SK-N-DZ (cell line): ENCODE results near the gene NMT2.

Experiments
- DNase-seq: peaks from one replicate; pipeline ENCODE4 v3.0.0-alpha.2; 2015; ENCODE audit warnings: low spot score

The NMT2 gene

GRCh38 chr10:15141136-15142054, 27.1 kb downstream of the NMT2 start:
- DNase-seq, result no peak

DNA sequence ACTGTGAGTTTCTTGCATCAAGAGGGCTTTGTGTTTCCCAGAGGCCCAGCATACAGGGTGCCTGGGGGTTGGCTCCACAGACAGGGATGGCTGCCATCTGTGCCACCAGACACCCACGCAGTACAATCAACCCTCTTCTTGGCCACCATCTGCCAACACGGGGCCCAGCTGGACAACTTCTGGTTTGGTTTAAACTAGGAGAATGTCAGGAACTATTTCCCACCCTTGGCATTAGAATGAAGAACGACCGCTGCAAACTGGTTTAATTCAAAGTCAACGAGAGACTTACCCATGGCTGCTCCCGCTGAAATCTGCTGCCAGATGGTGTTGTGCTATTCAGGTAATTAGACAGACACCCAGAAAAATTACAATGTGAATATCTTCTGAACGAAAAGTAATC, 27.8 kb downstream of the NMT2 start:
- no peak for DNase-seq

- no peak for DNase-seq
These were observed 30.9 kb downstream of the NMT2 start for GRCh38 chr10:15137636-15138035.

DNA sequence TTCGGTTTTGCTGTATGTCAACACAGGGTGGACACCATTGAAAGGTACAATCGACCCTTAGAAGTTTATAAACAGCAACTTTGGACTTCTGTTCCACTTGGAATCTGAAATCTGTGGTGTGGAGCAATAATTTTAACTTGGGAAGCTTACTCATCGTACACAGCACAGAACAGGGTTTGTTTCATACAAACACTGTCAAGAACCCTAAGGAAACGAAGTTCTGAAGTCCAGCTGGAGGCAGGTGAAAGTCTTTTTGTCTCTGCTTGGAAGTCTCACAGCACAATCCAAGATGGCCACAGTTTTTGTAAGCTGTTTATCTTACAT, 31.5 kb downstream of the NMT2 start:
- DNase-seq, result no peak

GRCh38 chr10:15136129-15137035, 32.1 kb downstream of the NMT2 start:
- DNase-seq, result no peak

- no peak for DNase-seq
These were observed 37.2 kb downstream of the NMT2 start for GRCh38 chr10:15131330-15131729.

GRCh38 chr10:15124908-15125307, 43.6 kb downstream of the NMT2 start:
- no peak for DNase-seq

DNA sequence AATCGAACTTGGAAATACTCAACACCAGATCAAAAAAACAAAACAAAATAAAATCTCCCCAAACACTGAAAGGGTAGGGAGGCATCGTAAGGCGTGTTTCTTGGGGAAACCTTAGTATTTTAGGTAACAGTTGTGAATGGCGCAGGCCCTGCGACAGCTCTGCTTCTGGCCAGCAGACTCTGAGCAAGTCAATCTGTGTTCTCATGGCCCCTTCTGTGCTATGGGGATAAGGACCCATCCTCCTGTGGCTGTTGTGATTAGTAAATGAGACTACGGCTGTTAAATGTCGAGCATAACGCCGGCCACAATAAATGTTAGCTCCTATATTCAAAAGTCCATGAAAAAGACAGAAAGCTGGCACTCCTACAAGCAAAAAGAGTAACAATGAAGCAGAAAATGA, 44.3 kb downstream of the NMT2 start:
- DNase-seq, result no peak

GRCh38 chr10:15123749-15124184, 44.7 kb downstream of the NMT2 start:
- peak; percentile 10 for DNase-seq

DNA sequence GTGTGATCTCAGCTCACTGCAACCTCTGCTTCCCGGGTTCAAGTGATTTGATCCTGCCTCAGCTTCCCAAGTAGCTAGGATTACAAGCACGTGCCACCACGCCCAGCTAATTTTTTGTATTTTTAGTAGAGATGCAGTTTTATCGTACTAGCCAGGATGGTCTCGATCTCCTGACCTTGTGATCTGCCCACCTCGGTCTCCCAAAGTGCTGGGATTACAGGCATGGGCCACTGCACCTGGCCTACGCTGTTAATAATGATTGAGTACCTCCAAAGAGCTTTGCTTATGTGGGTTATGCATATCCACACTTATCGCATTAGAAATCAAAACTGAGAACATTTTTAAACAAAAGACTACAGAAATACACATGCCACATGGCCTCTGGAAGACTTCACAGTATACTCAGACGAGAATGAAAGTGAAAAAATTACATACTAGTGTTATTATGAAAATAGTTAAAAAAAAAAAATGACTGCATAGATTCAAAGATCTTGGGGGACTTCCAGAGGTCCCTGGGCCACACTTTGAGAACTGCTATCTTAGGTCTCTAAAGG, 45.9 kb downstream of the NMT2 start:
- DNase-seq, result no peak

DNA sequence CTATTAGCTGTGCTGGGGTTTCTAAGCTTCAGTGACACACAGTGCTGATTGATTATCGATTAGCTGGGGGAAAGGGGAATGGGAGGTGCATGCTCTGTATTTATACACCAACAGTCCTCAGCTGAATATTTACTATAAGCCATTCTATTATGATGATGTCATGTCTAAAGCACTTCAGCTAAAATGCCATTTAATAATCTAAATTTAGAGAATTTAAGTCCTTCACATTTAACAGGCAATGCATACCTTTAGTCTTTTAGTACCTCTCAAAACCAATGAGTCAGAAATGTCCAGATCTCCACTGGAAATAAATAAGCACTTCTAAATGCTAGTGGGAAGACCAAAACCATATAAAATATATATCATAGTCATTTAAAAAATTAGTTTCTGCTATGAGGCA, 46.8 kb downstream of the NMT2 start:
- DNase-seq, result no peak

DNA sequence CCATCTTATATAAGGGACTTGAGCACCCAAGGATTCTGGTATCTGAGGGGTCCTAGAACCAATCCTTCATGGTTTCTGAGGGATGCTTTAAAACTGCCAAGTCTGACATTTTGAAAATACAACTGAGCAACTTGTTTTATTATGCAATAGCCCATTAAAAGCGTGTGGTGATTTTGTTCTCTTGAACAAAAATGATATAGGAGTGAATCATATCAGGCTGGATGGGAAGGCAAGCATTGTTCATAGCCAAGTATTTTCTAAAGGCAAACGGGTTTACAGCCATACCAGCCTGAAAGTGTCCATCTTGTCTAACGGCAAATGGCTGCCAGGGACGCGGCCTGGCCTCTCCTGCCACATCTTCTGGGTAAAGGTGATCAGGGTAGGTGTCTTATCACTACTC, 48.0 kb downstream of the NMT2 start:
- DNase-seq, result no peak

- no peak for DNase-seq
These were observed 49.9 kb downstream of the NMT2 start for GRCh38 chr10:15118615-15119014.

GRCh38 chr10:15116225-15116624, 52.3 kb downstream of the NMT2 start:
- no peak for DNase-seq

DNA sequence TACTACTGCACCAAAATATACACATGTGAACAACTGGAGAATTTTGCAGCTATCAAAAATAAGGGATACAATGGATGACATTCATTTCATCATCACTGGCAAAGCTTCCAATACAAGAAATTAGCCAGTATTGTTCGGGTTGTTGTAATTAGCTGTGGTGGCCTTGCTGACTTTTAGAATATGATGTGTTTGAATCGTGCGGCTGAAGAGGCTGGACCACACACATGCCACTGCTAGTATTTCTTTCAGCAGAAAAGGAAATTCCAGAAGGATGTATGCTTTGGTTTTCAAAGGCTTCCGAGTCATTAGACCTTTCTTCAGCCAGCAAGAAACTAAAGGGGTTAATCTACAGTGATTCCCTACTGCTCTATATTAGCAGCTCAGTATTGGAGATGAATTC, 54.7 kb downstream of the NMT2 start:
- DNase-seq, result no peak

DNA sequence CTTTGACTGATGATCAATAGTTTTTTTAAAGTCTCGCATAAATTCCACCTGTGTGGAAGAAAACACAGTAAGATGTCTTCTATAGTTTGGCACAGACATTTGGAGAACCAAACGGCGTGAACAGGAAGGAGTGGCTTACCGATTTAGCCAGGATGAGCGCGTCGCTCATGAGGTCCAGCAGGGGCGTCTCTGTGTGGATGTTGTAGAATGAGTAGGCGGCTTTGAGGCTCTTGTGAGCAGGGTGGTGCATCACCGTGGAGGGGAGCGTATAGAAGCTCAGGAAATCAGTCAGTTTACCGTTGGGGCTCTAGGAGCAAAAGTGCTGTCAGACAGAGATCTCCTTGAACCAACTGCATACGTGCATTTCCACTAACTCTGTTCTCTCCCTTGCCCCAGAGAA, 55.8 kb downstream of the NMT2 start:
- DNase-seq, result no peak

GRCh38 chr10:15106352-15107013, 62.0 kb downstream of the NMT2 start:
- peak; percentile 68 for DNase-seq

DNA sequence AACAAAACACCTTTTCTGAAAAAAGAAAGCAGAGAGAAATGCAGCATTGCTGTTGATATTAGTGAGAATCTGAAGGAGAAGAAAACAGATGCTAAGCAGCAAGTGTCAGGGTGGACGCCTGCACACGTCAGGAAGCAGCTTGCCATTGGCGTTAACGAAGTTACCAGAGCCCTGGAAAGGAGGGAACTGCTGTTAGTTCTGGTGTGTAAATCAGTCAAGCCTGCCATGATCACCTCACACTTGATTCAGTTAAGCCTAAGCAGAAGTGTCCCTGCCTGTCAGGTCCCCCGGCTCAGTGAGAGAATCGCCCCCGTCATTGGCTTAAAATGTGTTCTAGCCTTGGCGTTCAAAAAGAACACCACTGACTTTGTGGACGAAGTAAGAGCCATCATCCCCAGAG, 65.0 kb downstream of the NMT2 start:
- peak; percentile 66 for DNase-seq

- no peak for DNase-seq
These were observed 68.6 kb downstream of the NMT2 start for GRCh38 chr10:15099886-15100285.

GRCh38 chr10:15097011-15097812, 71.3 kb downstream of the NMT2 start, which contains the start of gene RPP38:
RPP38 (plus strand) TSS chr10:15097355; CDS start chr10:15103315, 5,960 bp downstream.
- DNase-seq, result peak; percentile 89

GRCh38 chr10:15096661-15097010, 71.9 kb downstream of the NMT2 start:
- DNase-seq, result no peak
